ENCODE results near the gene OPRD1.

OPRD1 gene

DNA sequence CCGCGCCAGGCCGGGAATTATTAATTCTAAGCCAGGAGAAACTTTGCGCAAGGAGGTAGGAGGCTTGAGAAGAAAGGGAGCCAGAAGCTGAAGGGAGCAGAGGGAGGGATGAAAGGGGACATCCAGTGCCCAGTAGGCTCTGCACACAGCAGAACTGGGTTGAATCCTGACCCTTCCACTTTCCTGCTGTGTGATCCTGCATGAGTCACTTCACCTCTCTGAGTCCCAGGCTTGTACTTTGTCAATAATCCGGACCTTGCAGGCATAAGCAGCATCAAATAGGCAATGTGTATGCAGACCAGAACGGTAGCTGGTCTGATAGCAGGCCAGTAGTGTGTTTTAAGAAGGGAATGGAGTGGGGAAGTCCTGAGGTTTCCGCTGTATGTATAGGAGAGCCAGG lies 76.9 kb downstream of the OPRD1 start:
- peaks cover 11% of the 10 kb centered on the region; the same call in 1 of the 2 replicates for H3K79me2 ChIP-seq (ENCODE audit: insufficient read depth, low read length)
- peak overlapping the region; percentile 9 for H3K4me2 ChIP-seq (ENCODE audit: low read depth, low read length, poor library complexity, severe bottlenecking)
- no peak overlapping the region for H3K4me3 ChIP-seq (ENCODE audit: low read length, poor library complexity, severe bottlenecking)
- no peak for TF ChIP-seq EZH2phosphoT487 (IDR thresholded peaks at IDR 0.05; ENCODE audit: borderline replicate concordance)
- TF ChIP-seq, protein P1, sequence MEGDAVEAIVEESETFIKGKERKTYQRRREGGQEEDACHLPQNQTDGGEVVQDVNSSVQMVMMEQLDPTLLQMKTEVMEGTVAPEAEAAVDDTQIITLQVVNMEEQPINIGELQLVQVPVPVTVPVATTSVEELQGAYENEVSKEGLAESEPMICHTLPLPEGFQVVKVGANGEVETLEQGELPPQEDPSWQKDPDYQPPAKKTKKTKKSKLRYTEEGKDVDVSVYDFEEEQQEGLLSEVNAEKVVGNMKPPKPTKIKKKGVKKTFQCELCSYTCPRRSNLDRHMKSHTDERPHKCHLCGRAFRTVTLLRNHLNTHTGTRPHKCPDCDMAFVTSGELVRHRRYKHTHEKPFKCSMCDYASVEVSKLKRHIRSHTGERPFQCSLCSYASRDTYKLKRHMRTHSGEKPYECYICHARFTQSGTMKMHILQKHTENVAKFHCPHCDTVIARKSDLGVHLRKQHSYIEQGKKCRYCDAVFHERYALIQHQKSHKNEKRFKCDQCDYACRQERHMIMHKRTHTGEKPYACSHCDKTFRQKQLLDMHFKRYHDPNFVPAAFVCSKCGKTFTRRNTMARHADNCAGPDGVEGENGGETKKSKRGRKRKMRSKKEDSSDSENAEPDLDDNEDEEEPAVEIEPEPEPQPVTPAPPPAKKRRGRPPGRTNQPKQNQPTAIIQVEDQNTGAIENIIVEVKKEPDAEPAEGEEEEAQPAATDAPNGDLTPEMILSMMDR (conservative IDR thresholded peaks at IDR 0.05; ENCODE audit: low read length): no peak
- H3F3A ChIP-seq (ENCODE audit: low read depth): peaks cover 5% of the 10 kb centered on the region; the same call in 1 of the 2 replicates
- H4K20me1 ChIP-seq (ENCODE audit: insufficient read depth, low read length, poor library complexity, severe bottlenecking): no peaks in the 10 kb centered on the region
- H3K27me3 ChIP-seq (ENCODE audit: insufficient read depth, low read length, poor library complexity, severe bottlenecking): no peaks in the 10 kb centered on the region
- H3K9ac ChIP-seq (ENCODE audit: low read depth, low read length, poor library complexity, severe bottlenecking): no peak overlapping the region
- no peaks in the 10 kb centered on the region for H3K9me2 ChIP-seq (replicated peaks; ENCODE audit: low read depth, low read length)
- peaks cover 45% of the 10 kb centered on the region for H3K4me1 ChIP-seq (ENCODE audit: insufficient read depth, low read length, poor library complexity, severe bottlenecking)
- no peaks in the 10 kb centered on the region for H3K9me3 ChIP-seq (ENCODE audit: insufficient read depth, low read depth, low read length)
- H3K36me3 ChIP-seq (ENCODE audit: insufficient read depth, low read length): no peaks in the 10 kb centered on the region
- H2AFZ ChIP-seq (ENCODE audit: low read length): no peak overlapping the region

DNA sequence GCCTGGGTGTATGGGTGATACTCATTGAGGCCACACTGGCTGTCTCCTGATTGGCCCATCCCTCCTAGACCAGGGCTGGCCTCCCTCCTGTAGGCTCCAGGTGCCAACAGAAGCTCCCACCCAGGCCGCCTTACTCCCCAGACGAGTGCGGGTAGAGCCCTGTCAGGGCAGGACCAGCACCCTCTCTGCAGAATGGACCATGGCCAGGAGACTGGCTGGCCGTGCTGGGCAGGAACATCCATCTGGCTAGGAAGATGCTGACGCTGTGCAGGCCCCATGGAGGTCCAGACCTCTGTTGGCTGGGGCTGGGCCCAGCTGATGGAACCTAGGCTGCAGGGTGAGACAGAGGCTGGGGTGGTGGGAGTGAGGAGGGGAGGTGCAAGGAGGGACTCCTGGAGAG lies 77.4 kb downstream of the OPRD1 start:
- Histone ChIP-seq H3K4me1 (ENCODE audit: insufficient read depth, low read length, poor library complexity, severe bottlenecking) (peaks cover 41% of the 10 kb centered on the region), H4K20me1 (ENCODE audit: insufficient read depth, low read length, poor library complexity, severe bottlenecking) (no peaks in the 10 kb centered on the region), H3K9ac (ENCODE audit: low read depth, low read length, poor library complexity, severe bottlenecking) (no peak overlapping the region), H3K4me2 (ENCODE audit: low read depth, low read length, poor library complexity, severe bottlenecking) (peak overlapping the region; percentile 9), H3K79me2 (ENCODE audit: insufficient read depth, low read length) (peaks cover 11% of the 10 kb centered on the region; the same call in 1 of the 2 replicates), H2AFZ (ENCODE audit: low read length) (no peak overlapping the region), H3K9me3 (ENCODE audit: insufficient read depth, low read depth, low read length) (no peaks in the 10 kb centered on the region), H3K9me2 (replicated peaks; ENCODE audit: low read depth, low read length) (no peaks in the 10 kb centered on the region), H3F3A (ENCODE audit: low read depth) (peaks cover 5% of the 10 kb centered on the region; the same call in 1 of the 2 replicates), H3K27me3 (ENCODE audit: insufficient read depth, low read length, poor library complexity, severe bottlenecking) (no peaks in the 10 kb centered on the region), H3K36me3 (ENCODE audit: insufficient read depth, low read length) (no peaks in the 10 kb centered on the region), H3K4me3 (ENCODE audit: low read length, poor library complexity, severe bottlenecking) (no peak overlapping the region)
- TF ChIP-seq, protein P1 (conservative IDR thresholded peaks at IDR 0.05; ENCODE audit: low read length): no peak
- no peak for TF ChIP-seq EZH2phosphoT487 (IDR thresholded peaks at IDR 0.05; ENCODE audit: borderline replicate concordance)

DNA sequence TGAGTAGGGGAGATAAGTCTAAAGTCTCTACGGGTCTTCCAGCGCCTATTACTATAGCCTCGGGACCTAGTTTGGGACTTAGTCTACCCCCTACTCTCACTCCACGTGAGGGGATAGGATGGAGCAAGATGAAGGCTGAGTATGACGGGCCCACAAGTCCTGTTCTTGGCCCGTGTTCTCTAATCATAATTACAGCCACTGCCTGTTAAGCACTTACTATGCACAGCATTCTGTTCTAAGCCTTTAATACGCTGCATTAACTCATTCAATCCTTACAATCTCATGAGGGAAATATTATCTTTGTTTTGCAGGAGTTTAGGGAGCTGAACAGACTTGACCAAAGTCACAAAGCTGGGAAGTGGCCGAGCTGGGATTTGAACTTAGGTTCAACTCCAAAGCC lies 78.5 kb downstream of the OPRD1 start:
- Histone ChIP-seq H4K20me1 (ENCODE audit: insufficient read depth, low read length, poor library complexity, severe bottlenecking) (no peaks in the 10 kb centered on the region), H3K4me1 (ENCODE audit: insufficient read depth, low read length, poor library complexity, severe bottlenecking) (peaks cover 33% of the 10 kb centered on the region), H3K79me2 (ENCODE audit: insufficient read depth, low read length) (peaks cover 11% of the 10 kb centered on the region; the same call in 1 of the 2 replicates), H3K9me3 (ENCODE audit: insufficient read depth, low read depth, low read length) (no peaks in the 10 kb centered on the region), H2AFZ (ENCODE audit: low read length) (no peak overlapping the region), H3K4me2 (ENCODE audit: low read depth, low read length, poor library complexity, severe bottlenecking) (no peak overlapping the region), H3K9me2 (replicated peaks; ENCODE audit: low read depth, low read length) (no peaks in the 10 kb centered on the region), H3F3A (ENCODE audit: low read depth) (peaks cover 5% of the 10 kb centered on the region; the same call in 1 of the 2 replicates), H3K27me3 (ENCODE audit: insufficient read depth, low read length, poor library complexity, severe bottlenecking) (no peaks in the 10 kb centered on the region), H3K36me3 (ENCODE audit: insufficient read depth, low read length) (no peaks in the 10 kb centered on the region), H3K4me3 (ENCODE audit: low read length, poor library complexity, severe bottlenecking) (no peak overlapping the region), H3K9ac (ENCODE audit: low read depth, low read length, poor library complexity, severe bottlenecking) (no peak overlapping the region)
- no peak for TF ChIP-seq EZH2phosphoT487 (IDR thresholded peaks at IDR 0.05; ENCODE audit: borderline replicate concordance)
- TF ChIP-seq, protein P1 (conservative IDR thresholded peaks at IDR 0.05; ENCODE audit: low read length): no peak

All from Loucy (cell line).